Omental fat pad (tissue), 4 donors: ENCODE measurements around the gene COL23A1. TPM values are rescaled to one million over a fixed set of nuclear protein-coding genes. Genes with fewer than 3 reads are reported as not detected.
"Not testable (repeated sequence)": the region's sequence is repeated elsewhere in the genome, so short reads cannot be mapped to it uniquely, and the experiment has no call there.

Experiments
- ATAC-seq: fragments of 150-250 bp; one replicate; pipeline ENCODE4 v1.9.1; 2016; ENCODE audit warnings: mild to moderate bottlenecking, moderate library complexity; ENCODE audit not compliant: low FRiP score
- DNase-seq: peaks from one replicate; pipeline ENCODE4 v3.0.0-alpha.2; 2019; ENCODE audit warnings: low spot score
- total RNA-seq, 4 donors: library from RNA; depleted of rRNA; stranded (reverse); fragments of >200 nt; gene quantifications; one replicate each; pipeline ENCODE4 v1.1.0, GENCODE V29; 2016
- TF ChIP-seq, protein P1 (sequence below), 3 donors: fragments of 450-650 bp; IDR thresholded peaks; one replicate each; pipeline ENCODE4 v1.5.1; 2016 to 2017; ENCODE audit warnings: antibody characterized with exemption in 3 of 3, mild to moderate bottlenecking in 3 of 3, moderate library complexity in 2 of 3

Gene COL23A1
- total RNA-seq, 4 donors from 2014 or later: 0.12 to 1.0 (median 0.49) TPM

DNA sequence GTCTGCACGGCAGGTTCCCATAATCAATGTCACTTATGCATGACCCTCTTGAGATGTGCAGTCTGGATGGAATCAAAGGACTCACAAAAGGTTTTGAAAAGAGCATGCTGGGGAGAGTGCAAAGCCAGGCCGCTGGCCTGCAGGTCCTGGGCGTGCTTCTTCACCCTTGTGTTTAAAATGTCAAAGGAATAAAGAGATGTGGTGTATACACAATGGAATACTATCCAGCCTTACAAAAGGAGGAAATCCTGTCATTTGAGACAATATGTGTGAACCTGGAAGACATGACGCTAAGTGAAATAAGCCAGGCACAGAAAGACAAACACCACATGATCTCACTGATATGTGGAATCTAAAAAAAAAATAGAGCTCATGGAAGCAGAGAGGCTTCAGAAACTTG, 220.1 kb downstream of the COL23A1 start:
- DNase-seq (no peak), ATAC-seq (no peak)
- TF ChIP-seq, protein P1, sequence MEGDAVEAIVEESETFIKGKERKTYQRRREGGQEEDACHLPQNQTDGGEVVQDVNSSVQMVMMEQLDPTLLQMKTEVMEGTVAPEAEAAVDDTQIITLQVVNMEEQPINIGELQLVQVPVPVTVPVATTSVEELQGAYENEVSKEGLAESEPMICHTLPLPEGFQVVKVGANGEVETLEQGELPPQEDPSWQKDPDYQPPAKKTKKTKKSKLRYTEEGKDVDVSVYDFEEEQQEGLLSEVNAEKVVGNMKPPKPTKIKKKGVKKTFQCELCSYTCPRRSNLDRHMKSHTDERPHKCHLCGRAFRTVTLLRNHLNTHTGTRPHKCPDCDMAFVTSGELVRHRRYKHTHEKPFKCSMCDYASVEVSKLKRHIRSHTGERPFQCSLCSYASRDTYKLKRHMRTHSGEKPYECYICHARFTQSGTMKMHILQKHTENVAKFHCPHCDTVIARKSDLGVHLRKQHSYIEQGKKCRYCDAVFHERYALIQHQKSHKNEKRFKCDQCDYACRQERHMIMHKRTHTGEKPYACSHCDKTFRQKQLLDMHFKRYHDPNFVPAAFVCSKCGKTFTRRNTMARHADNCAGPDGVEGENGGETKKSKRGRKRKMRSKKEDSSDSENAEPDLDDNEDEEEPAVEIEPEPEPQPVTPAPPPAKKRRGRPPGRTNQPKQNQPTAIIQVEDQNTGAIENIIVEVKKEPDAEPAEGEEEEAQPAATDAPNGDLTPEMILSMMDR (IDR thresholded peaks at IDR 0.05): no peak

GRCh38 chr5:178369469-178369868, 220.7 kb downstream of the COL23A1 start:
- DNase-seq, ATAC-seq: not testable (repeated sequence)

DNA sequence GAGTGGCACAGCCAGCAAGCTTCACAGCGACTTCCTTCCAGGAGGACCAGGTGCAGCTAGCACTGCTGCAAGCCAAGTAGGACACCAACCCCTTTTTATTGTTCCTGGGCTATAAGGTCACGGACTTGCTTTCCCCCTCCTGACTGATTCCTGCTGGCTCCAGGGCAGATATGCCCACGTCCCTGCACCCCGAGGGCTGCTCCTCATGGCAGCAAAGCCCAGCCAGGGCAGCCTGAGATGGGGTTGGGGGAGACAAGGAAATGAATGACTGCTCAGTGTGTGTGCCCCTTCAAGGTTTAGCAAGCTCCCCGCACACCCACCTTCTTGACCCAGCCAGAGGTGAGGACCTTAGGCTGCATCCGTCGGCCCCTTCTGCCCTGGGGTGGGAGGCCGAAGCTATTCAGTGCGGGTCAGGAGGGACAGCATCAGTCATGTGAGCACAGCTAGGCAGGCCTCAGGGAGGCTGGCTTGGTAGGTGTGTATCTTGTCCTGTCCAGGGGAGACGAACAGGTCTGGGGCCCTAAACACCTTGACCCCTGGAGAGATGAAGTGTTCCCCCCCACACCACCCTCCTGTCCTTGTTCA, 221.4 kb downstream of the COL23A1 start:
- TF ChIP-seq, protein P1 (IDR thresholded peaks at IDR 0.05): no peak
- ATAC-seq (no peak), DNase-seq (no peak)

- no peak for ATAC-seq
- TF ChIP-seq, protein P1 (IDR thresholded peaks at IDR 0.05): no peak
- DNase-seq: no peak
These were observed 221.9 kb downstream of the COL23A1 start for GRCh38 chr5:178368274-178368673.

DNA sequence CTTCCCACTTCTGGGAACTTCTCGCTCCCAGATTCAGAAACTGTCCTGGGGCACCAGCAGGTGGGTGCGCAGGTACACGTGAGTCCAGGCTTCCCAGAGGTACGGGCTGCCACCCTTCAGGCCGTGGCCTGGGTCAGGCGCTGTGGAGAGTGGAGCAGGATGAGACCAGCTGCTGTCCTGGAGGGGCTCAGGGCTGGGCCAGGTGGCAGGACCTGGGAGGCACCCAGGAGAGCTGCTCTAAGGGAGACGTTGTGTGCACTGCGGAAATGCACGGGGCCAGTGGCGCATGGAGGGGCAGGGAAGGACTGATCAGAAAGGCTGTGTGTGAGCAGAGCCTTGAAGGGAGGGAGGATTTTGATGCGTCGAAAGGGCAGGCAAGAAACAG, 222.5 kb downstream of the COL23A1 start:
- TF ChIP-seq, protein P1 (IDR thresholded peaks at IDR 0.05): no peak
- no peak for ATAC-seq
- no peak for DNase-seq

GRCh38 chr5:178366998-178367735, 223.0 kb downstream of the COL23A1 start:
- TF ChIP-seq, protein P1 (IDR thresholded peaks at IDR 0.05): no peak
- no peak for DNase-seq
- ATAC-seq: no peak

DNA sequence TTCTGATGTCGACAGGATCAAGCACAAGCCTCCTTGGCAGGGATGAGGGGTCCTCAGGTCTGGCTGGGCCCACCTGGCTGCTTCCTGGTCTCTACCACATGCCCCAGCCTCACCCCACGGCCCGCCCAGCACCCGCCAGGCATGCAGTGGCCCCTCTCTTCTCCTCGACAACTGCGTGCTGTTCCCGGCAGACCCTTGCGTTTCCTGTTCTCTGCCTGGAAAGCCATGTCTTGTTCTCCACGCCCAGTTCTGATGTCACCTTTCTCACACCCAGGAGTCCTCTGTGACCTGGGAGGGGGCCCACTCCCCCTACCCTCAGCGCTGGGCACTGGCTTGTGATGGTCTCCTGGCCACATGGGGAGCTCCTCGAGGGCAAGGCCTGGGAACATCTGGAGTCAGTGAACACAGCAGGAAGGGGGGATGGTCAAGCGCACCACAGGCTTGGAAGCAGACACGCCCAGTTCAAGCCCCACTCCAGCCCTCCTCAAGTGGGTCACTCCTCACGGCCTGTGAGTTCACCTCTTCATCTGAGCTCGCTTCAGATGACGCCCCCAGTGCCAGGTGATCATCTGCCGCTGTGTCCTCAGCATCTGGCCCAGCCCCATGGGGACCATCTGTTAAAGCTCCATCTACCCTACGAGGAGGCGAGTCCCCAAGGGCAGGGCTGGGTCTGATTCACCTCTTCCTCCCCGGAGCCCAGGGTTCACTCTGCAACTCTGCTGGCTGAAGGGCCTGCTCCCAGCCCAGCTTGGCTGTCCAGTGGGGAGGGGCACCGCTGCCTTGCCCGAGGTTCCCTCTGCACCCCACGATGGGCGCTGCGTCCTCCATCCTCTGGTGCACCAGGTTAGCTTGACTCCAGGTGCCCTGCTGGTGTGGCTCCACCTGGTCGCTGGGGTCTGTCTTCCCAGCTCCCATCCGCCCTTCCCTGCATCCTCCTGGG, 224.4 kb downstream of the COL23A1 start:
- ATAC-seq (no peak), DNase-seq (no peak)
- TF ChIP-seq, protein P1 (IDR thresholded peaks at IDR 0.05): no peak
